Measurements from ENCODE around the gene KCNA3.

KCNA3 gene

GRCh38 chr1:110697606-110698005 is 22.9 kb upstream of the KCNA3 start:
- TF ChIP-seq CTCF (IDR thresholded peaks at IDR 0.05; ENCODE audit: low read depth, low read length, missing control alignments), result no peak
- DNase-seq (ENCODE audit: extremely low read depth, low read depth), result no peak
- H3K4me3 ChIP-seq (replicated peaks; ENCODE audit: low read depth, low read length), result no peak overlapping the region

DNA sequence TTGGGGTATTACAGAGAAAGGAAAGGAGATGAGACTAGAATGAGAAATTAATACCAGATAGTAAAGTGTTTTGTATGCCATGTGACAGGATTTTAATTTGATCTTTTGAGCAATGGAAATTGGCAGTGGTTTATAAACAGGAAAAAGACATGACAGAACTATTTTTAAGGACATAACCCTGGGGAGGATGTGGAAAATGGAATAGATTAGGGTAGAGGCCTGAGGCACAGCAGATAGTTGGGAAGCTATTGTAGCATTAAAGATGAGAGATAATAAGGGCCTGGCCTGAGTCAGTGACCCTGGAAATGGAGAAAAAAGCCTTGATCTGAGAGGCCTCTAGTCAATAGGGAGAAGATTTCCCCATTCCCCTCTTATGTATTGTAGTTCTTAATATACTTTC is 22.1 kb upstream of the KCNA3 start:
- no peak for TF ChIP-seq CTCF (IDR thresholded peaks at IDR 0.05; ENCODE audit: low read depth, low read length, missing control alignments)
- H3K4me3 ChIP-seq (replicated peaks; ENCODE audit: low read depth, low read length), result no peak overlapping the region

DNA sequence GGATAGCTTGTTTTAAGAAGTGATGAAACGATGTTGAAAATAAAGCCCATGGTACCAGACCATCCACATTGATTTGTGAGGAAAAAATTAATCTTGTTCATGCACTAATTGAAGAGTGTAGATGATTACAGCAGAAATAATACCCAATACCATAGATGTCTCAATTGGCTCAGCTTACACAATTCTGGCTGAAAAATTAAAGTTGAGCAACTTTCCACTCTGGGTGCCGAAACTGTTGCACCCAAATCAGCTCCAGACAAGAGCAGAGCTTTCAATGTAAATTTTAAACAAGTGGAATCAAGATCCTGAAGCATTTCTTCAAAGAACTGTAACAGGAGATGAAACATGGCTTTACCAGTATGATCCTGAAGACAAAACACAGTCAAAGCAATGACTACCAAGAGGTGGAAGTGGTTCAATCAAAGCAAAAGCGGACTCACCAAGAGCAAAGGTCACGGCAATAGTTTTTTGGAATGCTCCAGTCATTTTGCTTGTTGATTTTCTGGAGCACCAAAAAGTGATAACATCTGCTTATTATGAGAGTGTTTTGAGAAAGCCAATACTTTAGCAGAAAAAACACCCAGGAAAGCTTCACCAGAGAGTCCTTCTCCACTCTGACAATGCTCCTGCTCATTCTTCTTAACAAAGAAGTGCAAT is 16.1 kb upstream of the KCNA3 start:
- no peak for DNase-seq (ENCODE audit: extremely low read depth, low read depth)
- no peak for TF ChIP-seq CTCF (IDR thresholded peaks at IDR 0.05; ENCODE audit: low read depth, low read length, missing control alignments)
- no peak overlapping the region for H3K4me3 ChIP-seq (replicated peaks; ENCODE audit: low read depth, low read length)

More for the DNA sequence above, 22.1 kb upstream of the KCNA3 start:
- DNase-seq (ENCODE audit: extremely low read depth, low read depth), result no peak

GRCh38 chr1:110689868-110690267 is 15.1 kb upstream of the KCNA3 start:
- H3K4me3 ChIP-seq (replicated peaks; ENCODE audit: low read depth, low read length), result no peak overlapping the region
- no peak for DNase-seq (ENCODE audit: extremely low read depth, low read depth)
- TF ChIP-seq CTCF (IDR thresholded peaks at IDR 0.05; ENCODE audit: low read depth, low read length, missing control alignments), result no peak

- TF ChIP-seq CTCF (IDR thresholded peaks at IDR 0.05; ENCODE audit: low read depth, low read length, missing control alignments), result no peak
- H3K4me3 ChIP-seq (replicated peaks; ENCODE audit: low read depth, low read length), result no peak overlapping the region
- no peak for DNase-seq (ENCODE audit: extremely low read depth, low read depth)
Measured at GRCh38 chr1:110688514-110688913, 13.8 kb upstream of the KCNA3 start.

DNA sequence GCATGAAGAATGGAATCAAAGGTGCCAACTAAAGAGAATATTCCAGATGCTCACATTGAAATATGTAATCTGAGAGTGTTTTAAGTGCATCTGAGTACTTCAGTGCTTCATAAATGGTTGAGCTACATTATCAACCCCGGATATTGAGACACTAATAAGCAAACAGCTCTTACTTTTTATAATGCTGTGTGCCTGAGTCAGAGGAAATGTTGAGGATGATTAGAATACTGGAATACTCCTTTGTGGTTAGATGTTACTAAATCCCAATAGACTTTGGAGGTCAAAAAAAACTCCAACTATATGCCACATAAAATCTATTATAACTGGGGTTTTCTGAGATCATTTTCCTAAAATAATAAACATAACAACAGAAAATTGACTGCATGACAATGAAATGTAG is 12.5 kb upstream of the KCNA3 start:
- DNase-seq (ENCODE audit: extremely low read depth, low read depth), result no peak
- no peak overlapping the region for H3K4me3 ChIP-seq (replicated peaks; ENCODE audit: low read depth, low read length)
- no peak for TF ChIP-seq CTCF (IDR thresholded peaks at IDR 0.05; ENCODE audit: low read depth, low read length, missing control alignments)

GRCh38 chr1:110686188-110686587 is 11.4 kb upstream of the KCNA3 start:
- DNase-seq (ENCODE audit: extremely low read depth, low read depth), result no peak
- no peak overlapping the region for H3K4me3 ChIP-seq (replicated peaks; ENCODE audit: low read depth, low read length)
- TF ChIP-seq CTCF (IDR thresholded peaks at IDR 0.05; ENCODE audit: low read depth, low read length, missing control alignments), result no peak
